ENCODE results near the gene PTPDC1.

DNA sequence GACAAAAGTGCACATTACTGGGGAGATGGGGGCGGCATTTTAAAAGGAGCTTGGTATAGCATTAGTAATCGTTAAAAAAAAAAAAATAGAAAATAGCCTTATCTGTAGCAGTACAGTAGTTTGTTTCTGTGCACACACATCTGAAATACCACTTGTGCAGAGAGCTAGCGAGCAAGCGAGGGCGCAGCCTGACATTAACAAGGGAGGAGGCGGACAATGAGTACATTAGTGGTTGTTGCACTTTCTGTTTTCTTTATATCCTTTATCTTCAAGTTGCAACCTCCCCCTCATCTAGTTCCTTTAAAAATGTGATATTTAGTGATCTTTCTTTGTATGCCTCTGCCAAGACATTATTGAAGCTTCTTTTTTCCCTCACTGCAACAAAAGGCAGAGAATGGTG is 880 bp upstream of the PTPDC1 start:
- TF ChIP-seq, protein P1, sequence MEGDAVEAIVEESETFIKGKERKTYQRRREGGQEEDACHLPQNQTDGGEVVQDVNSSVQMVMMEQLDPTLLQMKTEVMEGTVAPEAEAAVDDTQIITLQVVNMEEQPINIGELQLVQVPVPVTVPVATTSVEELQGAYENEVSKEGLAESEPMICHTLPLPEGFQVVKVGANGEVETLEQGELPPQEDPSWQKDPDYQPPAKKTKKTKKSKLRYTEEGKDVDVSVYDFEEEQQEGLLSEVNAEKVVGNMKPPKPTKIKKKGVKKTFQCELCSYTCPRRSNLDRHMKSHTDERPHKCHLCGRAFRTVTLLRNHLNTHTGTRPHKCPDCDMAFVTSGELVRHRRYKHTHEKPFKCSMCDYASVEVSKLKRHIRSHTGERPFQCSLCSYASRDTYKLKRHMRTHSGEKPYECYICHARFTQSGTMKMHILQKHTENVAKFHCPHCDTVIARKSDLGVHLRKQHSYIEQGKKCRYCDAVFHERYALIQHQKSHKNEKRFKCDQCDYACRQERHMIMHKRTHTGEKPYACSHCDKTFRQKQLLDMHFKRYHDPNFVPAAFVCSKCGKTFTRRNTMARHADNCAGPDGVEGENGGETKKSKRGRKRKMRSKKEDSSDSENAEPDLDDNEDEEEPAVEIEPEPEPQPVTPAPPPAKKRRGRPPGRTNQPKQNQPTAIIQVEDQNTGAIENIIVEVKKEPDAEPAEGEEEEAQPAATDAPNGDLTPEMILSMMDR (IDR thresholded peaks at IDR 0.05; ENCODE audit: low read depth, low read length): no peak
- TF ChIP-seq EZH2phosphoT487 (IDR thresholded peaks at IDR 0.05; ENCODE audit: low read depth): no peak

Data from OCI-LY3 (cell line).